WERI-Rb-1 (cell line): Measurements from ENCODE around the gene ATP9A.

ENCODE experiments used
- DNase-seq: peaks from one replicate; pipeline ENCODE4 v3.0.0-alpha.2; 2020
- H3K27ac ChIP-seq: fragments of 250-450 bp; sonication (Bioruptor Pico); 2 replicates; pipeline ENCODE4 v1.5.1; 2020; ENCODE audit warnings: mild to moderate bottlenecking, moderate library complexity
- H3K27me3 ChIP-seq: fragments of 250-450 bp; sonication (Bioruptor Pico); 2 replicates; pipeline ENCODE4 v1.5.1; 2021; ENCODE audit warnings: mild to moderate bottlenecking, low read depth, moderate library complexity; ENCODE audit not compliant: insufficient read depth, severe bottlenecking
- H3K36me3 ChIP-seq: fragments of 250-450 bp; sonication (Bioruptor Pico); 2 replicates; pipeline ENCODE4 v1.5.1; 2020; ENCODE audit warnings: mild to moderate bottlenecking, moderate library complexity
- H3K4me3 ChIP-seq: 2 replicates; pipeline ENCODE4 v1.5.1; 2011; ENCODE audit warnings: low read depth, mild to moderate bottlenecking, control low read depth, low read length
- H3K9me3 ChIP-seq: fragments of 250-450 bp; sonication (Bioruptor Pico); 2 replicates; pipeline ENCODE4 v1.5.1; 2021; ENCODE audit warnings: mild to moderate bottlenecking, moderate library complexity; ENCODE audit not compliant: severe bottlenecking
- CTCF ChIP-seq: IDR thresholded peaks from 2 replicates; pipeline ENCODE4 v1.5.1; 2011; ENCODE audit warnings: low read depth, mild to moderate bottlenecking, control low read depth, inconsistent platforms, low read length

Gene ATP9A

DNA sequence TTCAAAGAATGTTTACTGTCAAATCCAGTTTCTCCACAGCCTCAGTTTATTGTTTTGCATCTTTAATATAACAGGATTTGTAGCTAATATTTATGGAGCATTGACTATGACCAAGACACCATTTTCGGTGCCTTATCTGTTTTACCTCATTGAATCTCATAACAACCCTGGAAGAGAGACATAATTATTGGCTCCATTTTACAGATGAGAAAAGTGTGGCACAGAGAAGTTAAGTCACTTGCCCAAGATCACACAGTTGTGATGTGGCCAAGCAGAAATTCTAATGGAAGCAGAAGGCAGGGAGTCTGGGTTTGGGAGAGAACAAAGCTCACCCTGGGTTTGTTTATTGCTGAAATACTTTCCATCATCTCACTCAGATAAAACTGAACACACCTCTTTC is 208.1 kb downstream of the ATP9A start:
- no peak for DNase-seq
- H3K27ac ChIP-seq, result no peak overlapping the region
- H3K27me3 ChIP-seq, result peaks cover 96% of the 10 kb centered on the region
- no peaks in the 10 kb centered on the region for H3K9me3 ChIP-seq
- TF ChIP-seq CTCF, result no peak
- no peak overlapping the region for H3K4me3 ChIP-seq
- no peaks in the 10 kb centered on the region for H3K36me3 ChIP-seq

DNA sequence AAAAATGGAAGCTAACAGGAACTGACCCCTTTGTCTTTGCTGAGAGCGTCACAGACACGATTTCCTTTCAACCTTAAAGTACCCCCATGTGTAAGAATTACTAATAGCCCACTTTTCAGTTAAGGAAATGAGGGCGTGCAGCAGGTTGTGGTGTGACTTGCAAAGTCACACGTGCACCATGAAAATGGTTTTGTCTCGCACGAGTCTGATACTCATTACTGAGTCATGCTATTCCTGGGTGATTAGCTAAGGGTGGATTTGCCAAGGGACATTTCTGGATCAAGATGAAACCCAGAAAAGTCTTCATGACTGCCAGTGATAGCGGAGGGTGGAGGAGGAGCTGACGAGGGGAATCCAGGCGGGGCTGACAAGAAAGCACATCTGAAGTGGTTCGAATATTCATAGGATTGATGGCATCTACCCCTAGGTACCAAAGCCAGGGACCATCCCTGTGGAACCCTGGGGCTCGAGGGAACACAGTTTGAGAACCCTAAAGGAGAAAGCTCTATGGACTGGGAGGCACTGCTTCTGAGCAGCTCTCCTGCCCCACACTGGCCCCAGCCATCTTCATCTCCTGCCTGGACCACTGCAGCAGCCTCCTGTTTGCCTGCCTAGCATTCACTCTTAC is 213.5 kb downstream of the ATP9A start:
- H3K27ac ChIP-seq, result no peak overlapping the region
- H3K36me3 ChIP-seq, result no peaks in the 10 kb centered on the region
- H3K9me3 ChIP-seq, result no peaks in the 10 kb centered on the region
- no peak for DNase-seq
- no peak overlapping the region for H3K4me3 ChIP-seq
- TF ChIP-seq CTCF, result no peak
- peaks cover 92% of the 10 kb centered on the region for H3K27me3 ChIP-seq

- no peak for DNase-seq
- no peak overlapping the region for H3K4me3 ChIP-seq
- H3K36me3 ChIP-seq, result no peaks in the 10 kb centered on the region
- H3K9me3 ChIP-seq, result no peaks in the 10 kb centered on the region
- peaks cover 92% of the 10 kb centered on the region for H3K27me3 ChIP-seq
- TF ChIP-seq CTCF, result no peak
- H3K27ac ChIP-seq, result no peak overlapping the region
These were observed 214.2 kb downstream of the ATP9A start for GRCh38 chr20:51553897-51554486.

DNA sequence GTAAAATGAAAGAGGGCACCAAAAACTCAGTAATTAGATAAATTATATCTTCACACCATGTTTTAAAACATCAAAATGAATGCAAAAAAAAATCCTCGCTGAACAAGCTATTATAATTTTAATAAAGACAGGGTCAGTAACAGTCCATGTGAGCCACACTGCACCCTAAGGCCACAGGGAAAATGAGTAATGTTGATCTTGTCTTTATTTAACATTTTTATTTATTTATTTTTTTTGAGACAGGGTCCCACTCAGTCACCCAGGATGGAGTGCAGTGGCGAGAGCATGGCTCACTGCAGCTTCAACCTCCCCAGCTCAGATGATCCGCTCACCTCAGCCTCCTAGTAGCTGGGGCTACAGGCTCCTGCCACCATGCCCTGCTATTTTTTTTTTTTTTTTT is 217.0 kb downstream of the ATP9A start:
- H3K4me3 ChIP-seq, result no peak overlapping the region
- no peak for TF ChIP-seq CTCF
- no peak overlapping the region for H3K27ac ChIP-seq
- H3K27me3 ChIP-seq, result peaks cover 89% of the 10 kb centered on the region
- no peak for DNase-seq
- no peaks in the 10 kb centered on the region for H3K36me3 ChIP-seq
- no peaks in the 10 kb centered on the region for H3K9me3 ChIP-seq

DNA sequence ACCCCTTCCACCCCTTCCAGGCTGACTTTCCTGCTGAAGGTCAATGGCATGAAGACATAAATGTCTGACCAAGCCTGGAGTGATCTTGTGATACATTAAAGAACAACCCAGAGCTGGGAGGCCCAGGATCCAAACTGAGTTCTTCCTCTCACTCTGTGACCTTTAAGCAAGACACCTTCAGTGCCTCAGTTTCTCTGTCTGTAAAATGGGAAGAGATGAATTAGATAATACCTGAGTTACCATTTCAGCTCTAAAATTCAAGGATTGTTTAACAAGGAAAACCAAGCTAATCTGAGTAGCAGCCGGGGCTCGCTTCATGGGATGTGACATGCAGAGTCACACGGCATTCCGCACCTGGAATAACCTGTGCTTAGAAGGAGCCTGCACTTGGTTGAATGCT is 218.7 kb downstream of the ATP9A start:
- Histone ChIP-seq H3K9me3 (no peaks in the 10 kb centered on the region), H3K4me3 (no peak overlapping the region), H3K36me3 (no peaks in the 10 kb centered on the region), H3K27ac (no peak overlapping the region), H3K27me3 (peaks cover 84% of the 10 kb centered on the region)
- no peak for TF ChIP-seq CTCF
- DNase-seq, result no peak

DNA sequence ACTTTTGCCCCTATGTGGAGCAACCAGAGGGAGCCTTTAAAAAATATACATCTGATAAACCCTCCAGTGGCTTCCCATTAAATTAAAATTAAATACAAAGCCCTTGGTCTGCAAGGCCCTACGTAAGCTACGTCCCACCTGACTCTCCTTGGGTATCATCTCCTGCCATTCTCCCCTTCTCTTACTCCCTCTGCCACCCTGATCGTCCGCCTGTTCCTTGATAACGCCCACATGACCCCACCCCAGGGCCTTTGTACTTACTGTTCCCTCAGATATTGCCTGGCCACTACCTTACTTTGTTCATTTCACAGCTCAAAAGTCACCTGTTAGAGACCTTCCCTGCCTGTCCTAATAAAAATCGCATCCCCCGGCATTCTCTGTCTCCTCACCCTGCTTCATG is 220.2 kb downstream of the ATP9A start:
- Histone ChIP-seq H3K4me3 (no peak overlapping the region), H3K36me3 (no peaks in the 10 kb centered on the region), H3K9me3 (no peaks in the 10 kb centered on the region), H3K27me3 (peaks cover 85% of the 10 kb centered on the region), H3K27ac (no peak overlapping the region)
- TF ChIP-seq CTCF, result no peak
- DNase-seq, result no peak
